HG03135 (cell line): ENCODE measurements around the gene KLHL12.
"Not testable (repeated sequence)": the region's sequence is repeated elsewhere in the genome, so short reads cannot be mapped to it uniquely, and the experiment has no call there.

Experiments used
- ATAC-seq: cut with Tn5 transposase; IDR thresholded peaks from one replicate; pipeline ENCODE4 v1.9.1; 2021; ENCODE audit warnings: mild to moderate bottlenecking, moderate library complexity; ENCODE audit not compliant: unreplicated experiment

KLHL12 gene

DNA sequence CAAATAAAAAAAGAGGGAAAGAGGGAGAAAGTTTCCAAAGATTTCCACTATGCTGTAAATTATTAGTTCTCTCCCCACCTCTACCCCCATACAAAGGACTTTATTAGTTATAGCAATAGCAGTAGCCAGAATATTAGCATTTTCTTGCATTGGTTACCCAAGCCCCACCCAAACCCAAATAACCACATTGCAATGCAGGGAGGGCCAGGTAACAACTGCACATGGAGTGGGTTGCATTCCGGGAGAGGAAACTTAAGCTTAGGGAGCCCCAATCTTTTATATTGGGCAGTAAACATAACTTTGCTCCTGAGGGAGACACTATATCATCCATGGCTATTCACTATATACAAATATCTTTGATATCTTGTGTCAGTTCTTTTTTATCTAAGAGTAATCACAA lies 25.1 kb upstream of the KLHL12 start:
- ATAC-seq, result no peak

DNA sequence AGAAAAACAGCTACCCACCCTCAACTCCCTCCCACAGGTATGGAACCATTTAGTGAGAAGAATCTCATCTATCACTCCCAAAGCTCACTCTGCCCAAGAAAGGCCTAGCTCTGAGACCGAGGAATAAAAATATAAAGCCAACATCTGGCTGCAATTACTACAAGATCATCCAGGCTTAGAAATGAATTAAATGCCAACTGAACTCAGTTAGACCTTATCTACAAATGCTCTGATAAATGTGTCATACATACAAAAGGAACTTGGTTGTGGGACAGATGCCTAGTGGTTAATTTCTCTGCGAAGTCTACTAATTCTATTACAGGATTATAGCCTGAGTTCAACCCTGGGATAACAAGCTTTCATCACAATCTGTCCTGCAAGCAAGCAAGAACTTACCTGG lies 24.4 kb upstream of the KLHL12 start:
- ATAC-seq, result no peak

DNA sequence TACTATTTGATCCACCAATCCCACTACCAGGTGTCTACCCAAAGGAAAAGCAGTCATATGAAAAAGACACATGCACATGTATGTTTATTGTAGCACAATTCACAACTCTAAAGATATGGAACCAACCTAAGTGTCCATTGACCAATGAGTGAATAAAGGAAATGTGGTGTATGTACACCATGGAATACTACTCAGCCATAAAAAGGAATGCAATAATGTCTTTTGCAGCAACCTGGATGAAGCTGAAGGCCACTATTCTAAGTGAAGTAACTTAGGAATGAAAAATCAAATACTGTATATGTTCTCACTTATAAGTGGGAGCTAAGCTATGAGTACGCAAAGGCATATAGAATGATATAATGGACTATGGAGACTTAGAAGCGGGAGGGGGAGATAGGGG lies 18.4 kb upstream of the KLHL12 start:
- ATAC-seq, result no peak

DNA sequence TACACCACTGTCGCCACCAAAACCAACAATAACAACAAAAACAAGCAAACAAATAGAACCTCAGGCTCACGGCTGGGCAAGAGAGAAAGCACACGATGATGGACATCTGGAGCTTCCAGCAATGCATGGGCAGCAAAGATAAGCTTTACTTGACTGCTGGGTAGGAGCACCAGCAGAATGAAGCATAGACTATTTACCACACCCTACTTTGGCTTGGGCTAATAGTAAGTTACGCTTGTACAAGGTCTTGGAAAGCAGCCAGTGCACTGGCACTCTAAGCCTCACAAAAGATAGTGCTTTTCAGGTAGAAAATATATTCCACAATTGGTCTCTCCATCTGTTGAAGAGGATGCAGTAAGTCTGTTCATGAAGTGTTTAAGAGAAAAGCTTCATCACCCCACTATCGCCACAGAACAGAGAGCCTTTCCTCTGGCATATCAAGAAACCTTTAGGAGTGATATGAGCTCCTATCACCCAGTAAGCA lies 17.4 kb upstream of the KLHL12 start:
- no peak for ATAC-seq

DNA sequence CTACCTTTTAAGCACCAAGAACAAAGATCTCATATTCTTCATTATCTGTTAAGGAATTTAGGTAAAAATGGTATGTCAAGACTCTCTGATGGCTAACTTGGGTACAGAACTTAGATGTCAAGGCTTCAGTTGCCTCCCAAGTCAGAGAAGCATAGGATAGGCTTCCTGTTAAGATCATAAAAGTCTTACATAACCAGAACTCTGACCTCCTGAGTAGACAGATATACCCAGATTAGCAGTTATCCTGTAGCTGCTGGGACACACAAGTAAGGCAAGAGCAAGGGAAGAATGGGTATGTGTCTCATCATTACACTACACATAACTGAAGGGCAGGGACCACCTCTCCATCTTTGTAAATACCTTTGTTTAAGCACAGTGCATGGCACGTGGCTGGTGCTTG lies 15.4 kb upstream of the KLHL12 start:
- ATAC-seq, result no peak

DNA sequence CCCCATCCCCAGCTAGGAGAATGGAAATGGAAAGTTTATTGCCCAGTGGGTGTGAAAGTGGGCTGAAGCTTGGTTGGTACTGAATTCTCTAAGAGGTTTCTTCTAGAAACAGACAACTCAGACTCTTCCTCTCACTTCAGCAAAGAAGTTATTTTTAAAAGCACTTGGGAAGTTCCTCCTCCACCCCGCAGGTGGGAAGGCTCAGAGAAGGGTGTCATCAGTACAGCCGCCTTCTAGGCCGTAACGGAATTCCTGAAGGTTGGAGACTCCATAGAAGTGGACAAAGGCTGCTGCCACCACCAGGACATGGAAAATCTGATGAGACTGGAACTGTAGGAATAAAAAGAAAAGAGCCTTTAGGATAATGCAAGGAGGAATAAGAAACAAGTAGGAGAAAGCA lies 14.3 kb upstream of the KLHL12 start:
- no peak for ATAC-seq

DNA sequence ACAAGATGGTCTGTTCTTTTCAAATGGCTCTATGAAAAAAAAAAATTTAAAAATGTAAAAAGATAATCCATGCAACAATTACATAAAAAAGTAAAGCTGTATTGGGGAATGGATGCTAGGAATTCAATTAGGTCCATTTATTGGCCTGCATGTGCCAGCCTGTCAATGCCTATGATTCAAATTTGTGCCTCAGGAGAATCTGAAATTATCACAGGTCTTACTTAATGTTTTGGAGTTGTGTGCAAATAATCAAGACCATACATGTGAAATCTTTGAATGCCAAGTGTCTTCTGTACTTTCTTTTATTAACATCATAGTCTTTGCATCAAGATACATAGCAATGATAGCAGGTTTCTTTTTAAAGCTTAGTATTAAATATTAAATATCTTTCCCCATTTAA lies 13.5 kb upstream of the KLHL12 start:
- ATAC-seq, result no peak

DNA sequence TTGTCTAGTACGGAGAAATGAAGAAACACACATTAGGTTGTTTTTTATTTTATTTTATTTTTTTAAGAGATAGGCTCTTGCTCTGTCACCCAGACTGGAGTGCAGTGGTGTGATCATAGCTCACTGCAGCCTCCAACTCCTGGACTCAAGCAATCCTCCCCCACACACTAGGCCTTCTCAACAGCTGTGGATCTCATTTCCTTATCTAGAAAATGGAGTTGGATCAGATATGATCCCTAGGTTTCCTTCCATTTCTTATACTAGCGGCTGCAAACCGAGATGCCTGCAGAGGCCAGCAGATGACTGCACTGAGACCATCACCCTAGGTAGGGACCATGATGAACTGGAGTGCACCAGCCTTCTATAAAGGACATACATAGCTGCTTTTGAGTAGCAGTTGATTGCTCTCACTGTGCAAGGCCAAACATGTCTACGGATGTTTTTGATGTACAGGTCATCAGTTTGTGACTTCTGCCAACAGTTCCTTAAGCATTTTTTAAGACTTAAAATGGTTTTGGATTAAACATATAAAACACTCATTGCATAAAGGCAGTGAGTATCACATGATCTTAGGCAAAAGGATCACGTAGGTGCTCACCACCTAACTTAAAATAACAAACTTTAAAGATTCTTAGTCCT lies 11.4 kb upstream of the KLHL12 start:
- ATAC-seq, result no peak

DNA sequence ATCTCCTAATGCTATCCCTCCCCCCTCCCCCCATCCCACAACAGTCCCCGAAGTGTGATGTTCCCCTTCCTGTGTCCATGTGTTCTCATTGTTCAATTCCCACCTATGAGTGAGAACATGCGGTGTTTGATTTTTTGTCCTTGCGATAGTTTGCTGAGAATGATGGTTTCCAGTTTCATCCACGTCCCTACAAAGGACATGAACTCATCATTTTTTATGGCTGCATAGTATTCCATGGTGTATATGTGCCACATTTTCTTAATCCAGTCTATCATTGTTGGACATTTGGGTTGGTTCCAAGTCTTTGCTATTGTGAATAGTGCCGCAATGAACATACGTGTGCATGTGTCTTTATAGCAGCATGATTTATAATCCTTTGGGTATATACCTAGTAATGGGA lies 9.4 kb upstream of the KLHL12 start:
- not testable (repeated sequence) for ATAC-seq

DNA sequence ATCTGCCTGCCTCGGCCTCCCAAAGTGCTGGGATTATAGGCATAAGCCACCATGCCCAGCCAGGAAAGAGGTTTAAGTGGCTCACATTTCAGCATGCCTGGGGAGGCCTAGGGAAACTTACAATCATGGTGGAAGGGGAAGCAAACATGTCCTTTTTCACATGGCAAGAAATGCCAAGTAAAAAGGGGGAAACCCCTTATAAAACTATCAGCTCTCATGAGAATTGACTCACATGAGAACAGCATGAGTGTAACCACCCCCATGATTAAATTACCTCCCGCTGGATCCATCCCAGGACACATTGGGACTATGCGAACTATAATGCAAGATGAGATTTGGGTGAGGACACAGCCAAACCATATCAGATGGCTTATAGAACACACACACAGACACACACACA lies 8.8 kb upstream of the KLHL12 start:
- no peak for ATAC-seq

DNA sequence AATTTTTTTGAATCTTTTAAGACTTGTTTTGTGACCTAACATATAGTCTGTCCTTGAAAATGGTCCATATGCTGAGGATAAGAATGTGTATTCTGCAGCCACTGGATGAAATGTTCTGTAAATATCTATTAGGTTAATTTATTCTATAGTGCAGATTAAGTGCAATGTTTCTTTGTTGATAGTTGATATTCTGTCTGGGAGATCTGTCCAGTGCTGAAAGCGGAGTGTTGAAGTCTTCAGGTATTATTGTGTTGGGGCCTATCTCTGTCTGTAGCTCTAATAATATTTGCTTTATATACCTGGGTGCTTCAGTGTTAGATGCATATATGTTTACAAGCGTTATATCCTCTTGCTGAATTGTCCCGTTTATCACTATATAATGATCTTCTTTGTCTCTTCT lies 7.7 kb upstream of the KLHL12 start:
- ATAC-seq, result no peak

DNA sequence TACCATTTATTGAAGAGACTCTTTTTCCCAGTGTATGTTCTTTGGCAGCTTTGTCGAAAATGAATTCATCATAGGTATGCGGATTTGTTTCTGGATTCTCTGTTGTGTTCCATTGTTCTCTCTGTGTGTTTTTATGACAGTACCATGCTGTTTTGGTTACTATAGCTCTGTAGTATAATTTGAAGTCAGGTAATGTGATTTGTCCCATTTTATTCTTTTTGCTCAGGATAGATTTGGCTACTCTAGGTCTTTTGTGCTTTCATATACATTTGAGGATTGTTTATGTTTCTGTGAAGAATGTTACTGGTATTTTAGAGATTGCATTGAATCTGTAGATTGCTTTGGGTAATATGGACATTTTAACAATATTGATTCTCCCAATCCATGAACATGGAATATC lies 5.4 kb upstream of the KLHL12 start:
- no peak for ATAC-seq

DNA sequence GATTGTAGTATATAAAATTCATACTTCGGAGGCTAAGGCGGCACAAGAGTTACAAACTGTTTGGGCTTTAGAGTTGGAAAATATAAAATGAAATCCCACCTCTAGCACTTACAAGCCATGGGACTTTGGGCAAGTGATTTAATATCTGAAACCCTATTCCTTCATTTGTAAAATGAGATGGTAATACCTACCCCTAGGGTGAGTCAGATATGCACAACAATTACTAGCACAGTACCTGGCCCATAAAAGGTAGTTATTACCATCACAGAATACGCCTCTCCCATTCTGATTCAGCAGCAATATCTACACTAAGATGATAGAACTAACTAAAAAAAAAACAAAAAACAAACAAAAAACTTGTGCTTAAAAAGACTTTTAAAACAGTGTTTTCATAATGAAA lies 3.5 kb downstream of the KLHL12 start:
- no peak for ATAC-seq

DNA sequence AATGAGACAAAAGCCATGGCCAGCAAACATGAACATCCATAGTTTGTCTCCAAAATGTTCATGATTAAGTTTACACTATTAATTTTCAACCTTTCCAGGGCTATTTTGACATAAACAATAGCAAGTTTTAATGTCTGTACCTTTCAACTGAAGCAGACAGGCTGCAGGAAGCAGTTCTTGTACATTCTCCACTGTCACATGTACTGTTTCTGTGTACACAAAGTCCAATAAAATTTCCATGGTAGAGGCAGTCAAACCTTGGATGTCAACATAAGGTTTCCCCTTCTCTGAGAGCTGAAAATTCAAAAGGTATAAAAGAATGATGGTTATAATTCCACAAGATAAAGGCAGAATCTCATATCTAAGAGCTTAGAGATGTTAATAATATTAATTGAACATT lies 7.4 kb downstream of the KLHL12 start:
- ATAC-seq, result no peak

DNA sequence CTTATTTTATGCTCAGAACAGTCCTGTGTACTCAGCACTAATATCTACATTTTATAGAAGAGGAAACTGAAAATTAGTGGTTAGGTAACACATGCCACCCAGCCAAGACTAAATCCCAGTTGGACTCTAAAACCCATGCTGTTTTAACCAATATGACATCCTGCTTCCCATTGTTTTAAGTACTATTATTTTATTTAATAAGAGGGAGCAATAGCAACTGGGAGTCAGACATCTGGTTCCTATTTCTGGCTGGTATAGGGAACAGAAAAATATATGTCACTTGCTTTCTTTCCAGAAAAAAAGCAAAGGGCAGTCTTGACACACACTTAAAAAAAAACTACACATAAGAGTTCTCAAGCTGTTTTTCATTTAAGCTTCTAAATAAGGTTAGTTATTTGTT lies 11.9 kb downstream of the KLHL12 start:
- ATAC-seq, result no peak

DNA sequence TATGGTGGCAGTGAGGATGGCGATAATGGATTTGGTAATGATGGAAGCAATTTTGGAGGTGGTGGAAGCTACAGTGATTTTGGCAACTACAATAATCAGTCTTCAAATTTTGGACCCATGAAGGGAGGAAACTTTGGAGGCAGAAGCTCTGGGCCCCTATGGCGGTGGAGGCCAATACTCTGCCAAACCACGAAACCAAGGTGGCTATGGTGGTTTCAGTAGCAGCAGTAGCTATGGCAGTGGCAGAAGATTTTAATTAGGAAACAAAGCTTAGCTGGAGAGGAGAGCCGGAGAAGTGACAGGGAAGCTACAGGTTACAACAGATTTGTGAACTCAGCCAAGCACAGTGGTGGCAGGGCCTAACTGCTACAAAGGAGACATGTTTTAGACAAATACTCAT lies 14.6 kb downstream of the KLHL12 start:
- not testable (repeated sequence) for ATAC-seq

DNA sequence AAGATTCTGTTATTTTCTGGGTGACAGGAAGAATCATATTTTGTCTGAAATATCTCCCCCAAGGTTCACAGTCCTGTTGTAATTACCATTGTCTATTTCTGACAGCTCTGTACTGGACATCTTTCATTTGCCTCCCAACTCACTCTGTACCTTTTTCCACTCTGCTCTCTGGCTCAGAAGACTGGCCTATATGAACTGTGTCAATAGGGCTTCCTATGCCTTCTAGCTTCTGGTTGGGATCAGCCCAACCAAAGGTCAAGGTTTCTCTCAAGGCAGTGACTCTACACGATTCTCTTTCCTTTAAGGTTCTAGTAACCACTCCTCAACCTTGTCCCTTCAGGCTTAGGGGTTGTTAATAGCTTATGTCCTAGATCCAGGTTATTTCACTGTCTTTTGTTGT lies 17.5 kb downstream of the KLHL12 start:
- no peak for ATAC-seq

DNA sequence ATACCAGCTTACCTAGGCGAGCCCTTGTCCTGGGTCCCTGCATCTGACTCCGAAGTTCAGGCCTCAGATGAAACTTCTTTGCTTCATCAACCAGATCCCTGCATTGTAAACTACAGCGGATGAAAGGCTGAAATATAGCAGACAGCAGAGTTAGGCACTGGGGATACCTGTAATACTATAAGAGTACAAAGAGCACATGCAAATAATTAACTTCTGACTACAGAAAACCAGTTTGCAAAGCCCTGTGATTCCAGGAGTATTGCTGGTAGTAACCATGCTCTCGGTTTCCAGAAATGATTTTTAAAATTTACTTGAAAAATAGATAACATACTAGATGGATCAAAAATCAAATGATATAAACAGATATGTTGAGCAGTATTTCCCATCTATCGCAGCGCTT lies 18.0 kb downstream of the KLHL12 start:
- ATAC-seq, result no peak

DNA sequence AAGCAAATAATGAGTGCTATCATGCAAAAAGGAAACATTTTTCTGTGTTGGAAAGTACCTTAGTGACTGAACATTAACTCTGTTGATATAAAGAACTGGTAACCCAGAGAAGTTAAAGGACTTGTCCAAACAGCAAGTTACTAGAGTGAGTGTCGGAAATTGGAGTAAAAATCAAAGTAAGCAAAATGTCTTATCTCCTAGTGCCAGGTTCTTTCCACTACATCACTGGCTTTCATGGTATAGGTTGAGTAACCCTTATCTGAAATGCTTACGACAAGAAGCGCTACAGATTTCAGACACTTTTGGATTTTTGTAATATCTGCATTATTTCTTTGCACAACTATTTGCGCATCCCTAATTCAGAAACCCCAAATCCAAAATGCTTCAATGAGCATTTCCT lies 21.7 kb downstream of the KLHL12 start:
- ATAC-seq, result no peak

DNA sequence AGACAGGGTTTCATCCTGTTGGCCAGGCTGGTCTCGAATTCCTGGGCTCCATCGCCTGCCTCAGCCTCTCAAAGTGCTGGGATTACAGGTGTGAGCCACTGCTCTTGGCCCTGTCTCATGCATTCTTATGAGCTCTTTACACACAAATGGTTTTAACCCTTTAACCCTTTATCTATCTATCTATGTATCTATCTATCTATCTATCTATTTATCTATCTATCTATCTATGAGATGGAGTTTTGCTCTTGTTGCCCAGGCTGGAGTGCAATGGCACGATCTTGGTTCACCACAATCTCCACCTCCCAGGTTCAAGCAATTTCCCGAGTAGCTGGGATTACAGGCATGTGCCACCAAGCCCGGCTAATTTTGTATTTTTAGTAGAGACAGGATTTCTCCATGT lies 23.2 kb downstream of the KLHL12 start:
- ATAC-seq, result not testable (repeated sequence)

DNA sequence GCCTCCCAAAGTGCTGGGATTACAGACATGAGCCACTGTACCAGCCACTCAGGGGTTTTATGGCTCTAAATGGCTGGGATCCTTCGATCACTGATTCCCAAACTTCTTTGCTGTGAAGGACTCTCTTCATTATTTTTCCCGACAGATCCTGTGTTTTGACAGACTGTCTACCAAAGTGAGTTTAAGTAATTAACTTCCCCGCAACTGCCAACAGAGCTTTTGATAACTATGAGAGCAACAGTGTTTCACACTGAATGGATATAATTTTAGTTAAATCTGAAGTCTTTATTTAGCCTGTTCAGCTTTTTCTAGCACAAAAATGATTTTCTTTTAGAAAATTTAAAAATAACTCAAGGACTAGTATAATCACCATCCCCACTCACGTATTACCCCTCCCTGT lies 25.5 kb downstream of the KLHL12 start:
- no peak for ATAC-seq

DNA sequence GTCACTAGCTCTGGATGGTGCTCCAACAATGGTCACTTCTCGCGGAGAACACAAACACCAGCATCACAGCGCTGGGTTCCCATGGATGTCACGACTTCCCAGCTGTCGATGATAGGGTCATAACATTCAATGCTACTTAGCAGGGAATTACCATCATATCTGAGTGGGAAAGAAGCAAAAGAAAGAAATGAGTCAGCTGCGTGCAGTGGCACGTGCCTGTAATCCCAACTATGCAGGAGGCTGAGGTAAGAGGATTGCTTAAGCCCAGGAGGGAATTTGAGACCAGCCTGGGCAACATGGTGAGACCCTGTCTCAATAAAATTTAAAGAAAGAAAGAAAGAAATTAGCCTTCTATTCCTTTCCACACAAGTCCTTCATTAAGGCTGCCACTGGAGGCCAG lies 34.5 kb downstream of the KLHL12 start:
- no peak for ATAC-seq

DNA sequence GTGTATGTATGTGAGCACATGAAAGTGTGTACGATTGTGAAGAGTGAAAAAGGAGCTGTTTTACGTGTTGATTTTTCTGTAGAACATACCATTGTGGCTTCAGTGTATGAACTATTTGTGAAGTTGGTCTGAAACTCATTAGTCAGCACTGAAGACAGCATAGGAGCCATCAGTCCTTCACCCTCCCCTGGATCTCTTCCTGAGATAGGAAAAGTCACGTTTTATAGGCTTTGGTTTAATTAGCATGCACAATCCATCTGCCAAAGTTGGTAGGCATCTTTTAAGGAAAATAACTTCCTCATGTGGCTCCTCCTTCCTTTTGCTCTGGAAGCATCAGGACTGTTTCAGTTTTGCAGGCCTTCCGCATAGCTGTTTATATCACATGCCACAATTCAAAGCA lies 36.6 kb downstream of the KLHL12 start:
- ATAC-seq, result no peak
